Measurements from ENCODE around the gene LPCAT3.

LPCAT3 gene

GRCh38 chr12:6950811-6951540 lies 67.3 kb downstream of the LPCAT3 start, which contains the start of gene PTPN6:
PTPN6 (plus strand) TSS chr12:6951356; CDS start chr12:6951513, 157 bp downstream.
- DNase-seq: peak; percentile 93

GRCh38 chr12:6950401-6950801 lies 67.9 kb downstream of the LPCAT3 start:
- no peak for DNase-seq

GRCh38 chr12:6948873-6949594 lies 69.2 kb downstream of the LPCAT3 start:
- DNase-seq: peak; percentile 93

GRCh38 chr12:6947615-6948014 lies 70.7 kb downstream of the LPCAT3 start:
- no peak for DNase-seq

GRCh38 chr12:6946920-6947374 lies 71.3 kb downstream of the LPCAT3 start:
- no peak for DNase-seq

GRCh38 chr12:6946033-6946919 lies 72.0 kb downstream of the LPCAT3 start:
- peak; percentile 59 for DNase-seq

- no peak for DNase-seq
Observed at GRCh38 chr12:6945613-6946012, 72.7 kb downstream of the LPCAT3 start.

GRCh38 chr12:6944381-6945186 lies 73.7 kb downstream of the LPCAT3 start:
- DNase-seq: peak; percentile 89

- DNase-seq: peak; percentile 93
Observed at GRCh38 chr12:6943722-6944380, 74.4 kb downstream of the LPCAT3 start, which contains the start of the genes C12orf57 and RNU7-1. C12orf57 (plus strand) TSS chr12:6944022; CDS start chr12:6944122, 100 bp downstream. RNU7-1 (plus strand) TSS chr12:6943816.

- peak; percentile 87 for DNase-seq
Observed at GRCh38 chr12:6943389-6943721, 74.9 kb downstream of the LPCAT3 start.

GRCh38 chr12:6942331-6942665 lies 76.0 kb downstream of the LPCAT3 start:
- DNase-seq: no peak

- no peak for DNase-seq
Observed at GRCh38 chr12:6941782-6942181, 76.5 kb downstream of the LPCAT3 start.

GRCh38 chr12:6941267-6941666 lies 77.0 kb downstream of the LPCAT3 start:
- DNase-seq: no peak

GRCh38 chr12:6939191-6939540 lies 79.1 kb downstream of the LPCAT3 start:
- DNase-seq: no peak

- no peak for DNase-seq
Observed at GRCh38 chr12:6938353-6939190, 79.7 kb downstream of the LPCAT3 start.

- DNase-seq: peak; percentile 92
Observed at GRCh38 chr12:6937481-6938352, 80.6 kb downstream of the LPCAT3 start.

- no peak for DNase-seq
Observed at GRCh38 chr12:6936636-6937480, 81.4 kb downstream of the LPCAT3 start.

GRCh38 chr12:6936194-6936635 lies 82.1 kb downstream of the LPCAT3 start:
- no peak for DNase-seq

Measured in inflammatory macrophage treated with lipopolysaccharide for 4 hours (primary cell).